GM12801 (cell line): Measurements from ENCODE around the gene CCDC126.

Source experiments
- CTCF ChIP-seq: IDR thresholded peaks from one replicate; pipeline ENCODE4 v1.5.1; 2011; ENCODE audit warnings: control low read depth; ENCODE audit not compliant: insufficient read length; ENCODE audit errors: extremely low read depth

CCDC126 gene

GRCh38 chr7:23594879-23595604 lies 2.1 kb upstream of the CCDC126 start:
- no peak for TF ChIP-seq CTCF

- TF ChIP-seq CTCF: no peak
These were observed 1.1 kb downstream of the CCDC126 start for GRCh38 chr7:23598296-23598695.

- no peak for TF ChIP-seq CTCF
These were observed 3.1 kb downstream of the CCDC126 start for GRCh38 chr7:23600236-23600635.

- TF ChIP-seq CTCF: no peak
These were observed 6.6 kb downstream of the CCDC126 start for GRCh38 chr7:23603632-23604295.

- no peak for TF ChIP-seq CTCF
These were observed 7.1 kb downstream of the CCDC126 start for GRCh38 chr7:23604296-23604640.

GRCh38 chr7:23607130-23607529 lies 9.9 kb downstream of the CCDC126 start:
- no peak for TF ChIP-seq CTCF

- no peak for TF ChIP-seq CTCF
These were observed 10.7 kb downstream of the CCDC126 start for GRCh38 chr7:23607866-23608265.
